GM12891 (cell line): Measurements from ENCODE around the gene FXYD6.

Experiments used
- POLR2A ChIP-seq: IDR thresholded peaks from 2 replicates; pipeline ENCODE4 v1.6.1; 2011; ENCODE audit warnings: low read depth, low read length, control low read depth
- TAF1 ChIP-seq: IDR thresholded peaks from 2 replicates; pipeline ENCODE4 v1.6.1; 2011; ENCODE audit warnings: low read depth, low read length, control low read depth

DNA sequence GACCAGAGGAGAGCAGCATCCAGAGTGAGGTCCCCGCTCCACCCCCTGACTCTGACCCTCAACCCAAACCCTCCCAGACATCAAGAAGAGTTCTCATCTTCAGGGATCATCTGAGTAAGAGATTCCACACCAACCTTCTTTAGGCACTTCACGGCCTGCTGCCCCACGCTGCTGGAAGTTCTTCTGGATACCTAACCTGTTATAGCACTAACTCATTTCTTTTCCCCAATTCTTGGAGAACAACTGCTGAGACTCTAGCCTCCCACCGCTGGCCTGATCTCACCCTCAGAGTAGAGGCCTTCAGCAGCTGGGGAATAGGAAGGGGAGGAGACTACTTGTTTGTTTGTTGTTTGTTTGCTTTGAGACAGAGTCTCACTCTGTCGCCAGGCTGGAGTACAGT lies 45.4 kb upstream of the FXYD6 start:
- no peak for TF ChIP-seq TAF1
- TF ChIP-seq POLR2A: no peak
